K562 (cell line): ENCODE data around the gene SNUPN. TPM values are rescaled to one million over a fixed set of nuclear protein-coding genes. Genes with fewer than 3 reads are reported as not detected.

Experiments used
- ATAC-seq: fragments of 200-7000 bp; cut with Tn5 transposase; 3 replicates; pipeline ENCODE4 v1.9.1; 2020; ENCODE audit warnings: moderate library complexity
- BruUV-seq: library from RNA; stranded (reverse); fragments of 400-500 nt; replicated peaks from 2 replicates; lab custom pipeline; 2021; lab: Mats Ljungman, UMichigan
- CTCF ChIA-PET: fragments of 300-600 bp; formaldehyde crosslinking; extraction: SDS; loops from one replicate; lab custom pipeline; 2021; ENCODE audit warnings: low intra/inter-chr PET ratio; lab: Yijun Ruan, JAX
- POLR2A ChIA-PET: fragments of 300-600, 350-650 bp; sonication (Branson Sonifier 250); formaldehyde crosslinking; extraction: SDS; loops from one replicate; lab custom pipeline; 2021; ENCODE audit warnings: antibody characterized with exemption, inconsistent platforms; lab: Yijun Ruan, JAX
- DNase-seq, 4 experiments: peaks; one replicate each; pipeline versions ENCODE4 v3.0.0 to v3.0.0-alpha.2; 2011 to 2018; ENCODE audit warnings: low spot score in 3 of 4, mixed read lengths in 3 of 4; ENCODE audit errors: extremely low read depth in 1 of 4
- FAIRE-seq: peaks from 2 replicates; lab custom pipeline; 2011; peaks lifted over from hg19 to GRCh38; lab: Jason Lieb, UNC
- H2AFZ ChIP-seq: 2 replicates; pipeline ENCODE4 v1.6.0; 2011; ENCODE audit warnings: low read depth, low read length, control low read depth, inconsistent platforms
- H3K27ac ChIP-seq: fragments of 200-600 bp; 3 replicates; pipeline ENCODE4 v1.8.0; 2011; ENCODE audit warnings: low read depth, mild to moderate bottlenecking, control low read depth, inconsistent platforms, low read length, moderate library complexity, mixed read lengths; ENCODE audit errors: extremely low read depth
- H3K27me3 ChIP-seq, 2 experiments: fragments of 300-600 bp in 1 of 2; 2 replicates in 1 of 2; 3 replicates in 1 of 2; pipeline versions ENCODE4 v1.6.0 to v1.8.0; 2011; ENCODE audit warnings: inconsistent platforms in 2 of 2, low read length in 2 of 2, mild to moderate bottlenecking in 1 of 2, mixed read lengths in 1 of 2, moderate library complexity in 1 of 2; ENCODE audit not compliant: control insufficient read depth in 2 of 2, insufficient read depth in 2 of 2
- H3K36me3 ChIP-seq: fragments of 300-600 bp; 3 replicates; pipeline ENCODE4 v1.8.0; 2011; ENCODE audit warnings: mild to moderate bottlenecking, low read length, inconsistent platforms; ENCODE audit not compliant: control insufficient read depth, insufficient read depth
- H3K4me1 ChIP-seq, 2 experiments: fragments of 200-600 bp in 1 of 2; replicated peaks in 1 of 2; 2 replicates in 1 of 2; 3 replicates in 1 of 2; pipeline versions ENCODE4 v1.5.1 to v1.8.0; 2011; ENCODE audit warnings: inconsistent platforms in 2 of 2, low read length in 2 of 2, mild to moderate bottlenecking in 1 of 2, mixed read lengths in 1 of 2, moderate library complexity in 1 of 2; ENCODE audit not compliant: control insufficient read depth in 2 of 2, insufficient read depth in 2 of 2
- H3K4me2 ChIP-seq: 2 replicates; pipeline ENCODE4 v1.6.1; 2011; ENCODE audit warnings: low read length, control low read depth, inconsistent platforms, mixed read lengths; ENCODE audit not compliant: insufficient read depth
- H3K4me3 ChIP-seq: fragments of 200-600 bp; sonication (generic), shearing (Covaris generic); 2 replicates; pipeline ENCODE4 v1.5.1; 2016; ENCODE audit warnings: control low read depth, inconsistent platforms
- H3K79me2 ChIP-seq: fragments of 200-600 bp; 3 replicates; pipeline ENCODE4 v1.8.0; 2011; ENCODE audit warnings: low read length, inconsistent platforms; ENCODE audit not compliant: control insufficient read depth, insufficient read depth
- H3K9ac ChIP-seq, 2 experiments: 2 replicates each; pipeline versions ENCODE4 v1.6.0 to v1.6.1; 2011; ENCODE audit warnings: low read depth in 2 of 2, low read length in 2 of 2, control low read depth in 1 of 2, inconsistent platforms in 1 of 2, mild to moderate bottlenecking in 1 of 2, mixed read lengths in 1 of 2; ENCODE audit not compliant: insufficient read depth in 1 of 2
- H3K9me1 ChIP-seq: one replicate; pipeline ENCODE4 v1.6.0; 2011; ENCODE audit warnings: inconsistent platforms, mild to moderate bottlenecking, low read length, moderate library complexity; ENCODE audit not compliant: control insufficient read depth, insufficient read depth
- H3K9me3 ChIP-seq: replicated peaks from 2 replicates; pipeline ENCODE4 v1.5.1; 2011; ENCODE audit warnings: low read depth, low read length, inconsistent platforms; ENCODE audit not compliant: control insufficient read depth, insufficient read depth
- H4K20me1 ChIP-seq: replicated peaks from 2 replicates; pipeline ENCODE4 v1.6.1; 2011; ENCODE audit warnings: low read length, inconsistent platforms, mixed read lengths; ENCODE audit not compliant: control insufficient read depth, insufficient read depth
- ARID1B ChIP-seq: fragments of 450-650 bp; IDR thresholded peaks from 2 replicates; pipeline ENCODE4 v1.6.1; 2016; ENCODE audit warnings: antibody characterized with exemption, mild to moderate bottlenecking, inconsistent platforms
- BCOR ChIP-seq: fragments of 450-650 bp; IDR thresholded peaks from 2 replicates; pipeline ENCODE4 v1.6.1; 2016
- CSDE1 ChIP-seq, 2 experiments: fragments of 450-650 bp; IDR thresholded peaks; 2 replicates each; pipeline ENCODE4 v1.6.1; 2016; ENCODE audit warnings: mild to moderate bottlenecking in 1 of 2
- MXI1 ChIP-seq: IDR thresholded peaks from 2 replicates; pipeline ENCODE4 v1.6.1; 2011; ENCODE audit warnings: low read depth, mild to moderate bottlenecking, improper control_type of control experiment, low read length
- NR2C1 ChIP-seq, 2 experiments: fragments of 450-650 bp; IDR thresholded peaks; 2 replicates each; pipeline ENCODE4 v1.6.1; 2017; ENCODE audit warnings: mild to moderate bottlenecking in 2 of 2, antibody characterized with exemption in 1 of 2, inconsistent platforms in 1 of 2, missing compliant biosample characterization in 1 of 2, missing genetic modification characterization in 1 of 2
- TAF15 ChIP-seq: fragments of 200-400 bp; formaldehyde crosslinking; IDR thresholded peaks from 2 replicates; pipeline ENCODE4 v1.6.1; 2017; ENCODE audit warnings: mild to moderate bottlenecking, low read depth, low read length, moderate library complexity
- TBP ChIP-seq: optimal IDR thresholded peaks from 2 replicates; pipeline ENCODE3; 2011; ENCODE audit warnings: low read depth, low read length, improper control_type of control experiment
- THAP12 ChIP-seq: fragments of 250-450 bp; sonication (Bioruptor Pico); IDR thresholded peaks from 2 replicates; pipeline ENCODE4 v1.9.0; 2021; ENCODE audit warnings: mild to moderate bottlenecking, inconsistent platforms
- ZKSCAN8 ChIP-seq: fragments of 200-800 bp; sonication (Bioruptor generic); IDR thresholded peaks from 2 replicates; pipeline ENCODE4 v1.6.1; 2016; ENCODE audit warnings: missing genetic modification characterization, missing compliant biosample characterization
- ZNF282 ChIP-seq: sonication (generic); formaldehyde crosslinking; IDR thresholded peaks from 2 replicates; pipeline ENCODE4 v1.8.1; 2023; ENCODE audit warnings: missing genetic modification reagents
- WGBS: fragments of 100-300 bp; shearing (Covaris generic); methylation state at CpG from one replicate; pipeline ENCODE4 v1.1.6; 2016; ENCODE audit warnings: low coverage, mixed read lengths; ENCODE audit not compliant: insufficient coverage; ENCODE audit errors: missing lambda C conversion rate; 5-methylcytosine and 5-hydroxymethylcytosine counted together
- in situ Hi-C: fragments of 300-500 bp; cut with MboI; formaldehyde crosslinking; loops from 4 replicates; pipeline ENCODE4 v1.15.0; 2018; ENCODE audit warnings: inconsistent platforms, mixed read lengths
- intact Hi-C: fragments of 100-400 bp; cut with micrococcal nuclease; formaldehyde crosslinking; loops from 2 replicates; pipeline ENCODE4 v1.14.2; 2022
- polyA plus RNA-seq, 8 experiments: library from polyadenylated mRNA; depleted of rRNA in 4 of 8; stranded (reverse) in 5 of 8; unstranded in 3 of 8; fragments of >200 nt; fragmentation: Nextera tagmentation in 2 of 8; fragmentation: Illumina TruSeq in 1 of 8; extraction: Ambion mirVana in 2 of 8; extraction: Trizol in 1 of 8; gene quantifications; 2 replicates each; pipeline versions ENCODE4 v1.2.1 to v1.2.3, GENCODE V29; 2011 to 2014; ENCODE audit warnings: inconsistent platforms in 1 of 8, missing spikeins in 1 of 8
- total RNA-seq, 7 experiments: library from RNA; depleted of rRNA in 6 of 7; stranded (reverse); fragments of >200 nt in 6 of 7; fragmentation: Illumina TruSeq in 2 of 7; extraction: Trizol in 2 of 7; gene quantifications; 2 replicates each; pipeline versions ENCODE4 v1.2.1 to v1.2.3, GENCODE V29; 2011 to 2021; ENCODE audit warnings: low replicate concordance in 1 of 7

The SNUPN gene
- total and polyA plus RNA-seq, 9 of the 15 experiments (the other 6 are each of a cell fraction or from before 2014, with no cell fraction given): 32.2 to 78.3 (median 40.0) TPM

GRCh38 chr15:75596703-75597345 lies 28.7 kb downstream of the SNUPN start:
- ATAC-seq: no peak
- ChIA-PET CTCF (interaction anchor here (0.5 kb wide), 1 partner anchor 451 kb away, joined by 3 read pairs; no protein-coding TSS in a partner anchor), POLR2A (interaction anchor here (1.0 to 2.1 kb wide), 3 partner anchors 9 to 29 kb away, joined by 3 to 5 read pairs (median 5); partner anchors contain the start of gene SNUPN)
- TF ChIP-seq CSDE1 (IDR thresholded peaks at IDR 0.05) (no peak), BCOR (no peak), ZKSCAN8 (no peak), NR2C1 (IDR thresholded peaks at IDR 0.05) (no peak), NR2C1 (tag; IDR thresholded peaks at IDR 0.05) (no peak), ZNF282 (CRISPR knock-in tag) (no peak), TAF15 (no peak), MXI1 (no peak), THAP12 (CRISPR knock-in tag) (no peak), TBP (no peak), ARID1B (no peak)
- BruUV-seq: no TSS peak
- no peak for DNase-seq
- Histone ChIP-seq H3K27me3 (no peaks in the 10 kb centered on the region), H3K79me2 (no peaks in the 10 kb centered on the region), H4K20me1 (peaks cover 4% of the 10 kb centered on the region), H2AFZ (no peak overlapping the region), H3K36me3 (peaks cover 65% of the 10 kb centered on the region), H3K9me1 (no peaks in the 10 kb centered on the region), H3K9ac (no peak overlapping the region), H3K4me3 (no peak overlapping the region), H3K4me1 (peaks cover 6 to 18% of the 10 kb centered on the region in 2 experiments; a peak in 3 of 5 replicates), H3K27ac (no peak overlapping the region), H3K9me3 (no peaks in the 10 kb centered on the region), H3K4me2 (no peak overlapping the region)
- FAIRE-seq: no peak
- in situ Hi-C loops: loop anchor here (5.0 kb wide), 1 partner anchor 75 kb away; no protein-coding TSS in a partner anchor
- 95% methylated on average over 3 of the region's 3 CpGs for WGBS
- intact Hi-C loops: loop anchor here (5.0 kb wide), 1 partner anchor 45 kb away; the partner anchor contains the start of gene IMP3
